H1 (cell line): ENCODE results near the gene AMOTL2. TPM values are rescaled to one million over a fixed set of nuclear protein-coding genes. Genes with fewer than 3 reads are reported as not detected.

Experiments
- CTCF ChIA-PET: fragments of 300-600 bp; sonication (Branson Sonifier 250); formaldehyde crosslinking; loops from one replicate; lab custom pipeline; 2021; ENCODE audit not compliant: partially characterized antibody; lab: Charles Lee
- POLR2A ChIA-PET: fragments of 300-600 bp; sonication (Branson Sonifier 250); formaldehyde crosslinking; loops from one replicate; lab custom pipeline; 2021; ENCODE audit warnings: inconsistent platforms; ENCODE audit not compliant: partially characterized antibody; lab: Charles Lee
- DNase-seq, 2 experiments: peaks; one replicate each; pipeline versions ENCODE4 v3.0.0 to v3.0.0-alpha.2; 2010 to 2022; ENCODE audit warnings: low spot score in 2 of 2, low read depth in 1 of 2, mixed read lengths in 1 of 2
- FAIRE-seq: peaks from 2 replicates; lab custom pipeline; 2011; peaks lifted over from hg19 to GRCh38; lab: Jason Lieb, UNC
- H2AFZ ChIP-seq: 2 replicates; pipeline ENCODE4 v1.8.1; 2012; ENCODE audit warnings: low read length, inconsistent platforms
- H2AK5ac ChIP-seq: 2 replicates; pipeline ENCODE4 v1.6.1; 2013; ENCODE audit warnings: low read depth, low read length
- H2BK120ac ChIP-seq: replicated peaks from 2 replicates; pipeline ENCODE3; 2013; ENCODE audit warnings: low read depth, low read length, inconsistent platforms
- H2BK12ac ChIP-seq: 2 replicates; pipeline ENCODE4 v1.6.1; 2013; ENCODE audit warnings: low read depth, low read length
- H2BK15ac ChIP-seq: 2 replicates; pipeline ENCODE4 v1.6.1; 2013; ENCODE audit warnings: low read length
- H2BK20ac ChIP-seq: 2 replicates; pipeline ENCODE4 v1.6.1; 2013; ENCODE audit warnings: low read length
- H2BK5ac ChIP-seq: 2 replicates; pipeline ENCODE4 v1.6.1; 2013; ENCODE audit warnings: low read depth, low read length
- H3K14ac ChIP-seq: 2 replicates; pipeline ENCODE4 v1.6.1; 2013; ENCODE audit warnings: inconsistent platforms; ENCODE audit not compliant: insufficient read length
- H3K18ac ChIP-seq: 2 replicates; pipeline ENCODE4 v1.6.1; 2013; ENCODE audit warnings: low read length; ENCODE audit errors: extremely low read depth
- H3K23ac ChIP-seq: 2 replicates; pipeline ENCODE4 v1.6.1; 2013; ENCODE audit warnings: inconsistent platforms; ENCODE audit not compliant: insufficient read length
- H3K23me2 ChIP-seq: 2 replicates; pipeline ENCODE4 v1.6.1; 2013; ENCODE audit warnings: low read depth, low read length
- H3K27ac ChIP-seq: 2 replicates; pipeline ENCODE4 v1.6.1; 2011; ENCODE audit warnings: low read depth, low read length, inconsistent platforms
- H3K27me3 ChIP-seq, 4 experiments: replicated peaks in 1 of 4; 1 replicate in 1 of 4; 2 replicates in 3 of 4; pipeline versions ENCODE4 v1.6.1 to v1.8.1; 2011 to 2013; ENCODE audit warnings: low read length in 3 of 4, mild to moderate bottlenecking in 3 of 4, inconsistent platforms in 2 of 4, mixed read lengths in 2 of 4, moderate library complexity in 1 of 4; ENCODE audit not compliant: control insufficient read depth in 3 of 4, insufficient read depth in 3 of 4; ENCODE audit errors: extremely low read depth in 1 of 4
- H3K36me3 ChIP-seq, 4 experiments: 2 replicates each; pipeline versions ENCODE4 v1.6.1 to v1.8.1; 2011 to 2013; ENCODE audit warnings: mild to moderate bottlenecking in 4 of 4, low read length in 3 of 4, moderate library complexity in 2 of 4, control low read depth in 1 of 4, inconsistent platforms in 1 of 4; ENCODE audit not compliant: insufficient read depth in 4 of 4, control insufficient read depth in 2 of 4
- H3K4ac ChIP-seq: replicated peaks from 2 replicates; pipeline ENCODE3; 2013; ENCODE audit warnings: low read length, low read depth, mixed read lengths, inconsistent platforms; ENCODE audit not compliant: insufficient read length
- H3K4me1 ChIP-seq, 4 experiments: replicated peaks in 1 of 4; 1 replicate in 1 of 4; 2 replicates in 3 of 4; pipeline versions ENCODE4 v1.6.1 to v1.8.1; 2011 to 2013; ENCODE audit warnings: low read length in 3 of 4, inconsistent platforms in 2 of 4, mixed read lengths in 1 of 4; ENCODE audit not compliant: insufficient read depth in 4 of 4, control insufficient read depth in 3 of 4
- H3K4me2 ChIP-seq, 2 experiments: 2 replicates each; pipeline versions ENCODE4 v1.6.1 to v1.8.1; 2011 to 2013; ENCODE audit warnings: low read depth in 2 of 2, low read length in 2 of 2, control low read depth in 1 of 2, inconsistent platforms in 1 of 2, mild to moderate bottlenecking in 1 of 2; ENCODE audit not compliant: insufficient read depth in 1 of 2
- H3K4me3 ChIP-seq, 4 experiments: fragments of 200-600, 300-600 bp in 1 of 4; sonication (generic), shearing (Covaris generic), sonication (Bioruptor Twin) in 1 of 4; 2 replicates each; pipeline versions ENCODE4 v1.5.1 to v1.8.1; 2011 to 2016; ENCODE audit warnings: low read length in 4 of 4, low read depth in 3 of 4, control low read depth in 2 of 4, inconsistent platforms in 2 of 4, mild to moderate bottlenecking in 2 of 4, mixed read lengths in 1 of 4, moderate library complexity in 1 of 4; ENCODE audit not compliant: insufficient read depth in 2 of 4; ENCODE audit errors: extremely low read depth in 1 of 4
- H3K56ac ChIP-seq: replicated peaks from 2 replicates; pipeline ENCODE3; 2013; ENCODE audit warnings: low read depth, mild to moderate bottlenecking, mixed read lengths, low read length, inconsistent platforms; ENCODE audit not compliant: insufficient read length
- H3K79me1 ChIP-seq: 2 replicates; pipeline ENCODE4 v1.6.1; 2013; ENCODE audit warnings: low read depth, low read length, control low read depth
- H3K79me2 ChIP-seq, 2 experiments: 2 replicates each; pipeline versions ENCODE4 v1.6.1 to v1.8.1; 2012 to 2013; ENCODE audit warnings: low read length in 2 of 2, mild to moderate bottlenecking in 2 of 2, inconsistent platforms in 1 of 2; ENCODE audit not compliant: insufficient read depth in 2 of 2, control insufficient read depth in 1 of 2
- H3K9ac ChIP-seq, 4 experiments: replicated peaks in 1 of 4; 1 replicate in 1 of 4; 2 replicates in 3 of 4; pipeline versions ENCODE4 v1.6.1 to v1.8.1; 2011 to 2013; ENCODE audit warnings: low read depth in 3 of 4, low read length in 3 of 4, control low read depth in 2 of 4, mild to moderate bottlenecking in 2 of 4, moderate library complexity in 2 of 4, inconsistent platforms in 1 of 4; ENCODE audit errors: extremely low read depth in 1 of 4
- H3K9me3 ChIP-seq, 2 experiments: 2 replicates each; pipeline versions ENCODE4 v1.6.1 to v1.8.1; 2012 to 2013; ENCODE audit warnings: mild to moderate bottlenecking in 2 of 2, moderate library complexity in 2 of 2, control low read depth in 1 of 2, inconsistent platforms in 1 of 2, low read depth in 1 of 2, low read length in 1 of 2, mixed read lengths in 1 of 2; ENCODE audit not compliant: insufficient read depth in 2 of 2
- H4K20me1 ChIP-seq, 2 experiments: replicated peaks in 1 of 2; 2 replicates each; pipeline versions ENCODE3 to v1.8.1; 2011 to 2013; ENCODE audit warnings: inconsistent platforms in 2 of 2, low read length in 2 of 2, mild to moderate bottlenecking in 1 of 2; ENCODE audit not compliant: insufficient read depth in 2 of 2, control insufficient read depth in 1 of 2
- H4K5ac ChIP-seq: 2 replicates; pipeline ENCODE4 v1.6.1; 2013; ENCODE audit warnings: low read length, low read depth, mixed read lengths, inconsistent platforms; ENCODE audit not compliant: insufficient read length
- H4K8ac ChIP-seq: 2 replicates; pipeline ENCODE4 v1.8.0; 2013; ENCODE audit warnings: mild to moderate bottlenecking, moderate library complexity, low read length, inconsistent platforms; ENCODE audit not compliant: insufficient read depth; ENCODE audit errors: extremely low read depth
- H4K91ac ChIP-seq: replicated peaks from 2 replicates; pipeline ENCODE3; 2013; ENCODE audit warnings: low read length, mixed read lengths, inconsistent platforms; ENCODE audit not compliant: insufficient read length
- CBX8 ChIP-seq: fragments of 300-800, 300-1000 bp; sonication (generic); IDR thresholded peaks from 2 replicates; pipeline ENCODE4 v1.7.1; 2016; ENCODE audit warnings: low read depth, low read length, borderline replicate concordance
- CHD2 ChIP-seq: IDR thresholded peaks from 2 replicates; pipeline ENCODE4 v1.6.1; 2012; ENCODE audit warnings: low read length, improper control_type of control experiment
- EZH2 ChIP-seq: fragments of 200-600 bp; sonication (generic); IDR thresholded peaks from 2 replicates; pipeline ENCODE4 v1.7.1; 2012; ENCODE audit warnings: low read depth, mild to moderate bottlenecking, moderate library complexity, low read length, inconsistent platforms; ENCODE audit not compliant: severe bottlenecking
- HDAC6 ChIP-seq: IDR thresholded peaks from one replicate; pipeline ENCODE4 v1.7.1; 2012; ENCODE audit warnings: low read depth, mild to moderate bottlenecking, inconsistent platforms, low read length, moderate library complexity
- KDM1A ChIP-seq: fragments of 200-600, 300-600 bp; sonication (generic); IDR thresholded peaks from 2 replicates; pipeline ENCODE4 v1.7.1; 2016; ENCODE audit warnings: mild to moderate bottlenecking, low read length, borderline replicate concordance
- POLR2AphosphoS5 ChIP-seq: IDR thresholded peaks from 2 replicates; pipeline ENCODE4 v1.6.1; 2011; ENCODE audit warnings: low read depth, low read length
- RXRA ChIP-seq: IDR thresholded peaks from 2 replicates; pipeline ENCODE4 v1.6.1; 2011; ENCODE audit warnings: low read depth, mild to moderate bottlenecking, low read length, moderate library complexity; ENCODE audit not compliant: insufficient read depth
- SP4 ChIP-seq: IDR thresholded peaks from 2 replicates; pipeline ENCODE4 v1.6.1; 2012; ENCODE audit warnings: low read length, inconsistent platforms
- SRF ChIP-seq: IDR thresholded peaks from 2 replicates; pipeline ENCODE4 v1.6.1; 2011; ENCODE audit warnings: mild to moderate bottlenecking, low read depth, low read length, moderate library complexity
- SUZ12 ChIP-seq: fragments of 200-600 bp; sonication (generic); IDR thresholded peaks from 2 replicates; pipeline ENCODE4 v1.6.1; 2012; ENCODE audit warnings: mild to moderate bottlenecking, inconsistent platforms, low read length, moderate library complexity, mixed read lengths
- TBP ChIP-seq: IDR thresholded peaks from 2 replicates; pipeline ENCODE4 v1.6.1; 2011; ENCODE audit warnings: low read depth, low read length, improper control_type of control experiment
- WGBS, 2 experiments: shearing (Covaris generic) in 1 of 2; methylation state at CpG; one replicate each; pipeline versions ENCODE4 v1.1.6 to v1.1.7; 2013 to 2015; ENCODE audit warnings: low lambda C conversion rate in 2 of 2, mixed read lengths in 2 of 2, inconsistent platforms in 1 of 2, low coverage in 1 of 2, missing lambda C conversion rate in 1 of 2; ENCODE audit not compliant: insufficient replicate concordance in 2 of 2, insufficient coverage in 1 of 2, insufficient read length in 1 of 2; ENCODE audit errors: extremely low coverage in 1 of 2, missing lambda C conversion rate in 1 of 2; 5-methylcytosine and 5-hydroxymethylcytosine counted together
- polyA plus RNA-seq, 7 experiments: library from polyadenylated mRNA; depleted of rRNA in 3 of 7; stranded (reverse) in 5 of 7; unstranded in 2 of 7; fragments of >200 nt in 5 of 7; fragments of 200-250 nt in 2 of 7; gene quantifications; 1 replicate in 5 of 7; 2 replicates in 1 of 7; 4 replicates in 1 of 7; pipeline versions ENCODE4 v1.2.1 to v1.2.3, GENCODE V29; 2011 to 2013; ENCODE audit warnings: missing spikeins in 2 of 7, mixed read lengths in 2 of 7
- total RNA-seq: library from RNA; stranded (reverse); fragmentation: NEBNext Ultra II Directional; extraction: Animal tissue kit (Norgen Biotek cat#: 25700); gene quantifications from 2 replicates; pipeline ENCODE4 v1.2.1, GENCODE V29; 2021
- TF ChIP-seq, protein P1 (sequence below): IDR thresholded peaks from 2 replicates; pipeline ENCODE4 v1.6.1; 2011; ENCODE audit warnings: low read length, improper control_type of control experiment
- TF ChIP-seq, protein P2 (sequence below): IDR thresholded peaks from 2 replicates; pipeline ENCODE4 v1.6.1; 2012; ENCODE audit warnings: inconsistent platforms

The AMOTL2 gene
- total and polyA plus RNA-seq, 2 of the 8 experiments (the other 6 are each of a cell fraction or from before 2014, with no cell fraction given): 19.0 to 63.7 TPM

DNA sequence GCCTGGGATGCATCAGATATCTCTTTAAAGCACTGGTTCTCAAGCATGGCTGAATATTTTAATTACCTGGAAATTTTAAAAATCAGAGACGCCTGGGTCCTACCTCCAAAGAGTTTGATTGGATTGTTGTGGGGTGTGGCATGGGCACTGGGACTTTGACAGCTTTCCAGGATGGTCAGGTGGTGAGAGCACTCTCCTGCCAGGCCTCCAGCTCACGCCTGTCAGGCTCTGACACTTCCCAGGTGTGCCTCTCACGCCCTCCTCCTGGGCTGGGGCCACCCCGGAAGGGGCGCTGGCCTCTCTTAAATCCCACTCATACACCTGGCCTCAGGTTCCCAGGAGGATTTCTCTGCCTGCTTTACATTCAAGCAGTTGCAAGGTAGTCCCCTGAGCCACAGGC, 48.5 kb downstream of the AMOTL2 start:
- Histone ChIP-seq H3K4me3 (no peak overlapping the region), H4K8ac (no peak overlapping the region), H2BK120ac (no peak overlapping the region), H2BK15ac (no peak overlapping the region), H3K23ac (no peak overlapping the region), H2BK12ac (peak overlapping the region; percentile 94), H3K27me3 (no peaks in the 10 kb centered on the region), H2BK5ac (peak overlapping the region; percentile 88; the same call in 1 of the 2 replicates), H2AFZ (no peak overlapping the region), H3K4me1 (peaks cover 6 to 17% (median 13%) of the 10 kb centered on the region in 4 experiments), H2AK5ac (peak overlapping the region; percentile 85; the same call in 1 of the 2 replicates), H3K18ac (peak overlapping the region; percentile 88; the same call in 1 of the 2 replicates), H2BK20ac (peak overlapping the region; percentile 96; the same call in 1 of the 2 replicates), H4K91ac (peak overlapping the region; percentile 20), H3K4ac (no peak overlapping the region), H3K4me2 (peak overlapping the region in 1 of 2 experiments; percentile 27; a peak in 1 of 4 replicates), H3K9ac (no peak overlapping the region; a peak in 1 of 7 replicates), H4K20me1 (no peaks in the 10 kb centered on the region), H3K36me3 (no peaks in the 10 kb centered on the region), H3K56ac (no peak overlapping the region), H3K79me2 (no peaks in the 10 kb centered on the region), H3K27ac (peak overlapping the region; percentile 8; the same call in 1 of the 2 replicates), H3K79me1 (no peaks in the 10 kb centered on the region), H4K5ac (no peak overlapping the region), H3K23me2 (no peaks in the 10 kb centered on the region), H3K9me3 (no peaks in the 10 kb centered on the region), H3K14ac (no peak overlapping the region)
- ChIA-PET CTCF (interaction anchor here (0.9 to 1.9 kb wide), 4 partner anchors 11 to 38 kb away, joined by 3 to 6 read pairs (median 4); no protein-coding TSS in a partner anchor), POLR2A (interaction anchor here (1.6 to 43.9 kb wide), 3 partner anchors 9 to 40 kb away, joined by 5 to 1731 read pairs (median 100); partner anchors contain the start of gene AMOTL2)
- WGBS, 2 experiments: 85% methylated on average over 5 of the region's 5 CpGs; no CpG with 5 or more reads in 1 of the 2 experiments
- DNase-seq (no peak), FAIRE-seq (no peak)
- TF ChIP-seq RXRA (no peak), TBP (no peak), SRF (no peak), POLR2AphosphoS5 (no peak), CHD2 (no peak), SUZ12 (no peak), CBX8 (no peak), SP4 (no peak), EZH2 (no peak), HDAC6 (no peak), KDM1A (no peak)
- TF ChIP-seq, protein P1, sequence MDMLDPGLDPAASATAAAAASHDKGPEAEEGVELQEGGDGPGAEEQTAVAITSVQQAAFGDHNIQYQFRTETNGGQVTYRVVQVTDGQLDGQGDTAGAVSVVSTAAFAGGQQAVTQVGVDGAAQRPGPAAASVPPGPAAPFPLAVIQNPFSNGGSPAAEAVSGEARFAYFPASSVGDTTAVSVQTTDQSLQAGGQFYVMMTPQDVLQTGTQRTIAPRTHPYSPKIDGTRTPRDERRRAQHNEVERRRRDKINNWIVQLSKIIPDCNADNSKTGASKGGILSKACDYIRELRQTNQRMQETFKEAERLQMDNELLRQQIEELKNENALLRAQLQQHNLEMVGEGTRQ: no peak
- TF ChIP-seq, protein P2, sequence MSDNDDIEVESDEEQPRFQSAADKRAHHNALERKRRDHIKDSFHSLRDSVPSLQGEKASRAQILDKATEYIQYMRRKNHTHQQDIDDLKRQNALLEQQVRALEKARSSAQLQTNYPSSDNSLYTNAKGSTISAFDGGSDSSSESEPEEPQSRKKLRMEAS: no peak
